Ishikawa (cell line): ENCODE results near the gene RHBDL3.

ENCODE experiments used
- CEBPB ChIP-seq: IDR thresholded peaks from 2 replicates; pipeline ENCODE4 v1.6.1; 2012
- CREB1 ChIP-seq: IDR thresholded peaks from 2 replicates; pipeline ENCODE4 v1.6.1; 2012; ENCODE audit warnings: low read depth
- EGR1 ChIP-seq: IDR thresholded peaks from 2 replicates; pipeline ENCODE4 v1.6.1; 2012
- EP300 ChIP-seq: IDR thresholded peaks from 2 replicates; pipeline ENCODE4 v1.6.1; 2012; ENCODE audit warnings: borderline replicate concordance
- FOXM1 ChIP-seq: IDR thresholded peaks from 2 replicates; pipeline ENCODE4 v1.6.1; 2012; ENCODE audit warnings: low read depth, borderline replicate concordance
- NFIC ChIP-seq: IDR thresholded peaks from 2 replicates; pipeline ENCODE4 v1.6.1; 2012
- RAD21 ChIP-seq: IDR thresholded peaks from 2 replicates; pipeline ENCODE4 v1.6.1; 2012; ENCODE audit warnings: low read depth
- TAF1 ChIP-seq: IDR thresholded peaks from 2 replicates; pipeline ENCODE4 v1.6.1; 2012; ENCODE audit warnings: low read depth, mild to moderate bottlenecking
- TCF12 ChIP-seq: IDR thresholded peaks from 2 replicates; pipeline ENCODE4 v1.6.1; 2012; ENCODE audit warnings: low read depth
- TEAD4 ChIP-seq: IDR thresholded peaks from 2 replicates; pipeline ENCODE4 v1.6.1; 2012
- YY1 ChIP-seq: IDR thresholded peaks from 2 replicates; pipeline ENCODE4 v1.6.1; 2012; ENCODE audit warnings: low read depth
- ZBTB7A ChIP-seq: IDR thresholded peaks from 2 replicates; pipeline ENCODE4 v1.6.1; 2012; ENCODE audit warnings: low read depth
- TF ChIP-seq, protein P1 (sequence below): IDR thresholded peaks from 2 replicates; pipeline ENCODE4 v1.6.1; 2012; ENCODE audit warnings: low read depth, mild to moderate bottlenecking
- TF ChIP-seq, protein P2 (sequence below): IDR thresholded peaks from 2 replicates; pipeline ENCODE4 v1.6.1; 2012
- TF ChIP-seq, protein P3 (sequence below): IDR thresholded peaks from 2 replicates; pipeline ENCODE4 v1.6.1; 2012

RHBDL3 gene

DNA sequence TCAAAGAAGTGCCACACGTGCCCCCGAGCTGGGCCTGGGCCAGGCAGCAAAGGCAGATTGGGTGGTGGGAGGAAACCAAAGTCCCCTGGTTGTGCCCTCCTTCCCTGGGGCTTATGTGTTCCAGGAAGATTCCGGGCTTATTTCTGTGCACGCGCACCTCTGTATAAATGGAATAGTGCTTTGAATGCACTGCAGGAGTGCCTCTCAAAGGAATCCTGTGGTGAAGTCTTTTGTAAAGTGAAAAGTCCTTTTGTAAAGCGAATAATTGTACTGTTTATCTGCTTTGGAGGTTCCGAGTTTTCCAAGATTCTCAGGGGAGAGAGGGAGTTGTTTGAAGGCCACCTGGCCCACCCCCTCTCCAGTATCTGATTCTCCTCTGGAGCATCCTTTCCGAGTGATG, 49.5 kb downstream of the RHBDL3 start:
- TF ChIP-seq YY1 (no peak), TAF1 (no peak), ZBTB7A (no peak), CREB1 (no peak), NFIC (no peak), TEAD4 (no peak), FOXM1 (no peak)
- TF ChIP-seq, protein P1, sequence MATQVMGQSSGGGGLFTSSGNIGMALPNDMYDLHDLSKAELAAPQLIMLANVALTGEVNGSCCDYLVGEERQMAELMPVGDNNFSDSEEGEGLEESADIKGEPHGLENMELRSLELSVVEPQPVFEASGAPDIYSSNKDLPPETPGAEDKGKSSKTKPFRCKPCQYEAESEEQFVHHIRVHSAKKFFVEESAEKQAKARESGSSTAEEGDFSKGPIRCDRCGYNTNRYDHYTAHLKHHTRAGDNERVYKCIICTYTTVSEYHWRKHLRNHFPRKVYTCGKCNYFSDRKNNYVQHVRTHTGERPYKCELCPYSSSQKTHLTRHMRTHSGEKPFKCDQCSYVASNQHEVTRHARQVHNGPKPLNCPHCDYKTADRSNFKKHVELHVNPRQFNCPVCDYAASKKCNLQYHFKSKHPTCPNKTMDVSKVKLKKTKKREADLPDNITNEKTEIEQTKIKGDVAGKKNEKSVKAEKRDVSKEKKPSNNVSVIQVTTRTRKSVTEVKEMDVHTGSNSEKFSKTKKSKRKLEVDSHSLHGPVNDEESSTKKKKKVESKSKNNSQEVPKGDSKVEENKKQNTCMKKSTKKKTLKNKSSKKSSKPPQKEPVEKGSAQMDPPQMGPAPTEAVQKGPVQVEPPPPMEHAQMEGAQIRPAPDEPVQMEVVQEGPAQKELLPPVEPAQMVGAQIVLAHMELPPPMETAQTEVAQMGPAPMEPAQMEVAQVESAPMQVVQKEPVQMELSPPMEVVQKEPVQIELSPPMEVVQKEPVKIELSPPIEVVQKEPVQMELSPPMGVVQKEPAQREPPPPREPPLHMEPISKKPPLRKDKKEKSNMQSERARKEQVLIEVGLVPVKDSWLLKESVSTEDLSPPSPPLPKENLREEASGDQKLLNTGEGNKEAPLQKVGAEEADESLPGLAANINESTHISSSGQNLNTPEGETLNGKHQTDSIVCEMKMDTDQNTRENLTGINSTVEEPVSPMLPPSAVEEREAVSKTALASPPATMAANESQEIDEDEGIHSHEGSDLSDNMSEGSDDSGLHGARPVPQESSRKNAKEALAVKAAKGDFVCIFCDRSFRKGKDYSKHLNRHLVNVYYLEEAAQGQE: no peak

DNA sequence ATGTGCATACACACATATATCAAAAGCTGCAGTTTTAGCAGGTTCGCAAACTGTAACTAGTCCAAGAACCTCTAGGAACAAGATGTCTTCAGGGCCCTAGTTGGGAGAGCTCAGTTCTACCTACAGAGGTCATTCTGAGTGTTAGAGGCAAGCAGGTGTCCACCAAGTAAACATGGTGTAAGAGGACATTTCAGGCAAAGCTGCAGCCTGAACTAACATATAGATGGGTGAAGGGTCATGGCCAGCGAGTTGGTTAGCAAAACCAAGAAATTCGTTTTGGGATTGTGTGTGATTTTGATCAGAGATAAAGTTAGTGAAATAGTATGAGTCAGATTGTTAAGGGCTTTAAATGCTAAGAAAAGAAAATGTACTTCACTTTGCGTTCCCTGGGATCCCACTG, 51.7 kb downstream of the RHBDL3 start:
- TF ChIP-seq TCF12 (no peak), FOXM1 (no peak), YY1 (no peak), EGR1 (no peak)
- TF ChIP-seq, protein P2, sequence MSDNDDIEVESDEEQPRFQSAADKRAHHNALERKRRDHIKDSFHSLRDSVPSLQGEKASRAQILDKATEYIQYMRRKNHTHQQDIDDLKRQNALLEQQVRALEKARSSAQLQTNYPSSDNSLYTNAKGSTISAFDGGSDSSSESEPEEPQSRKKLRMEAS: no peak

DNA sequence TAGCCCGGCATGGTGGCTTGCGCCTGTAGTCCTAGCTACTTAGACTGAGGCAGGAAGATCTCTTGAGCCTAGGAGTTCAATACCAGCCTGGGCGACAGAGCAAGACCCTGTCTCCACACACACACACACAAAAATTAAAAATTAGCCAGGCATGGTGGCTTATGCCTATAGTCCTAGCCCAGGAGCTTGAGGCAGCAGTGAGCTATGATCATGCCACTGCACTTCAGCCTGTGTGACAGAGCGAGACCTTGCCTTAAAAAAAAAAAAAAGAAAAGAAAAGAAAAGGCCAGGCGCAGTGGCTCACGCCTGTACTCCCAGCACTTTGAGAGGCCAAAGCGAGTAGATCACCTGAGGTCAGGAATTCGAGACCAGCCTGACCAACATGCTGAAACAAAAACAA, 52.4 kb downstream of the RHBDL3 start:
- no peak for TF ChIP-seq ZBTB7A
- TF ChIP-seq TAF1: no peak
- no peak for TF ChIP-seq CREB1
- TF ChIP-seq, protein P3, sequence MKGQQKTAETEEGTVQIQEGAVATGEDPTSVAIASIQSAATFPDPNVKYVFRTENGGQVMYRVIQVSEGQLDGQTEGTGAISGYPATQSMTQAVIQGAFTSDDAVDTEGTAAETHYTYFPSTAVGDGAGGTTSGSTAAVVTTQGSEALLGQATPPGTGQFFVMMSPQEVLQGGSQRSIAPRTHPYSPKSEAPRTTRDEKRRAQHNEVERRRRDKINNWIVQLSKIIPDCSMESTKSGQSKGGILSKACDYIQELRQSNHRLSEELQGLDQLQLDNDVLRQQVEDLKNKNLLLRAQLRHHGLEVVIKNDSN: no peak
- no peak for TF ChIP-seq NFIC
- TF ChIP-seq, protein P1: no peak
- TF ChIP-seq RAD21: no peak
- TF ChIP-seq TCF12: no peak
- no peak for TF ChIP-seq EGR1
- no peak for TF ChIP-seq CEBPB
- TF ChIP-seq YY1: no peak
- no peak for TF ChIP-seq FOXM1

DNA sequence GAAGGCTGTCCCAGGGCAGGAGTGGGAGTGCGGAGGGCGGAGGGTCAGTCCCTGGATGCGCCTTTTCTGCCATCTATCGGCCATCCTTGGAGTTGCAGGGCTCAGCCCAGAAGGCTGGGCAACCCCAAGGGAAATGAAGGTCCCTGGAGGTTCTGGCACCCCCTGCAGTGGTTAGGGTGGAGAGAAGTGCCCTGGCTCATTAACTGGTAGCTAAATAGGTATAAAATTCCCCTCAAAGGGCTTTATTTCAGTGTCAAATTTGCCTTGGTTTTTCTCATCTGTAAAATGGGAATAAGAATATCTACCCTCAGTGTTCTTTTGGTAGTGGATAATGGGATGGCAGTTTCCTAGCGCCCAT, 53.9 kb downstream of the RHBDL3 start:
- TF ChIP-seq RAD21 (peak; percentile 99), CEBPB (no peak), FOXM1 (no peak), YY1 (no peak), EP300 (no peak), TCF12 (no peak)
- TF ChIP-seq, protein P2: no peak

DNA sequence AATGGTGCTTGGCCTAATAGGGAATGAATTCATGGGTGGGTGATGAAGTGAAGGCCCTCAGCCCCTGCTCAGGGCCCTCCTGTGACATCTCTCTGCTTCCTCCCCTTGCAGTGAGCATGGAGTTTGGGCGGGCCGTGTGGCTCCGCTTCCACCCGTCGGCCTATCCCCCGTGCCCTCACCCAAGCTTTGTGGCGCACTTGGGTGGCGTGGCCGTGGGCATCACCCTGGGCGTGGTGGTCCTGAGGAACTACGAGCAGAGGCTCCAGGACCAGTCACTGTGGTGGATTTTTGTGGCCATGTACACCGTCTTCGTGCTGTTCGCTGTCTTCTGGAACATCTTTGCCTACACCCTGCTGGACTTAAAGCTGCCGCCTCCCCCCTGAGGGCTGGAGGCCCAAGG, 55.2 kb downstream of the RHBDL3 start:
- TF ChIP-seq CEBPB: no peak
- TF ChIP-seq ZBTB7A: no peak
- TF ChIP-seq, protein P3: no peak
- no peak for TF ChIP-seq TAF1
- no peak for TF ChIP-seq NFIC
- TF ChIP-seq EP300: no peak
- no peak for TF ChIP-seq RAD21
- TF ChIP-seq CREB1: no peak

DNA sequence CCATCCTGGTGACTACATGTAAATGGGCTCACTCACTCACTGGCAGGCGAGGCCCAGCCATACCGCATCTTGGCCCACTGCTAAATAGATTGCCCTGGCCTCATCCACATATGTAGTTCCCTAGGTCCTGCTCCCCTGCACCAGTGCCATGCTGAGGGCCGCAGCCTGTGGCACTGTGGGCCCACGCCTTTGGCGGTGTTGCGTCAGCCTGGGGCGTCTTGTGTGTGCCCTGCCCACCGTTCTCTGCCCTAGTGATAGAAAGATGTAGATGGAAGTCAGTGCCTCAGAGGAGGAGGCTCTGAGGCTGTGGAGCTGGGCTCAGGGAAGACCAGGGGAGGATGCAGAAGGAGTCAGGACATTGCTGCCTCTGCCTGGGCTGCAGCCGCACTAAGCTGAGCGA, 57.4 kb downstream of the RHBDL3 start:
- TF ChIP-seq CEBPB (no peak), TAF1 (no peak), CREB1 (no peak), RAD21 (no peak), EP300 (no peak), TEAD4 (no peak), FOXM1 (no peak), YY1 (no peak), TCF12 (no peak), ZBTB7A (no peak), EGR1 (no peak)
- TF ChIP-seq, protein P3: no peak
- TF ChIP-seq, protein P2: no peak
